Measurements from ENCODE around the gene SDCBP2. TPM values are rescaled to one million over a fixed set of nuclear protein-coding genes. Genes with fewer than 3 reads are reported as not detected.

Gene SDCBP2
- 2.2 and 4.1 TPM in 2 replicates for total RNA-seq

GRCh38 chr20:1328680-1329330 lies at the start of gene SDCBP2:
SDCBP2 (minus strand) TSS chr20:1329139; CDS start chr20:1320416, 8,723 bp downstream.

GRCh38 chr20:1266167-1266973 lies 62.6 kb downstream of the SDCBP2 start, which contains the start of gene SNPH:
SNPH (plus strand) TSS chr20:1266294; CDS start chr20:1296240, 29,946 bp downstream.

Other genes starting within 250 kb of the SDCBP2 start
- 71.4 and 122 TPM in 2 replicates for gene PSMF1, start 210.5 kb downstream of the SDCBP2 start, total RNA-seq
- gene TMEM74B, start 144.2 kb downstream of the SDCBP2 start, total RNA-seq: 1.1 and 1.5 TPM in 2 replicates
- gene C20orf202, start 125.7 kb downstream of the SDCBP2 start, total RNA-seq: not detected in 2 replicates
- not detected in 2 replicates for gene RAD21L1, start 103.1 kb downstream of the SDCBP2 start, total RNA-seq
- 4.5 and 5.5 TPM in 2 replicates for gene SNPH, start 62.8 kb downstream of the SDCBP2 start, total RNA-seq
- gene FKBP1A, start 63.9 kb upstream of the SDCBP2 start, total RNA-seq: 145 and 146 TPM in 2 replicates
- 26.1 and 28.0 TPM in 2 replicates for gene NSFL1C, start 137.7 kb upstream of the SDCBP2 start, total RNA-seq
- gene SIRPB2, start 162.3 kb upstream of the SDCBP2 start, total RNA-seq: not detected in 2 replicates
- not detected in 2 replicates for gene SIRPD, start 228.6 kb upstream of the SDCBP2 start, total RNA-seq